HCT116 (cell line): ENCODE results near the gene DDX55. TPM values are rescaled to one million over a fixed set of nuclear protein-coding genes. Genes with fewer than 3 reads are reported as not detected.
"Not testable (repeated sequence)": the region's sequence is repeated elsewhere in the genome, so short reads cannot be mapped to it uniquely, and the experiment has no call there.

ENCODE experiments used
- ATAC-seq: fragments of 200-7000 bp; cut with Tn5 transposase; 2 replicates; pipeline ENCODE4 v1.9.1; 2020; ENCODE audit warnings: mild to moderate bottlenecking, moderate library complexity
- BruUV-seq: library from RNA; stranded (reverse); fragments of 400-500 nt; replicated peaks from 2 replicates; lab custom pipeline; 2021; lab: Mats Ljungman, UMichigan
- CTCF ChIA-PET: fragments of 300-600 bp; sonication (Branson Sonifier 250); formaldehyde crosslinking; loops from one replicate; lab custom pipeline; 2021; ENCODE audit warnings: antibody characterized with exemption; lab: Charles Lee
- POLR2A ChIA-PET: fragments of 300-600, 350-600 bp; sonication (Branson Sonifier 250); formaldehyde crosslinking; loops from one replicate; lab custom pipeline; 2021; ENCODE audit warnings: antibody characterized with exemption; lab: Charles Lee
- RAD21 ChIA-PET, 2 experiments: fragments of 300-600 bp; sonication (Branson Sonifier 250); formaldehyde crosslinking; loops; one replicate each; lab custom pipeline; 2023; ENCODE audit warnings: low total read pairs in 2 of 2; ENCODE audit not compliant: uncharacterized antibody in 2 of 2, unreplicated experiment in 2 of 2, low non-redundant PET in 1 of 2; lab: Charles Lee
- DNase-seq: peaks from one replicate; pipeline ENCODE4 v3.0.0-alpha.2; 2010; ENCODE audit warnings: low read depth, low spot score
- H2AFZ ChIP-seq: fragments of 200-600 bp; shearing (Covaris generic), sonication (generic); 2 replicates; pipeline ENCODE4 v1.6.1; 2017; ENCODE audit warnings: low read depth, mixed run types, mixed read lengths, antibody characterized with exemption, low read length; ENCODE audit not compliant: poor library complexity, severe bottlenecking
- H3K27ac ChIP-seq: 2 replicates; pipeline ENCODE4 v1.5.1; 2012; ENCODE audit warnings: low read depth, low read length
- H3K27me3 ChIP-seq: fragments of 200-600 bp; sonication (generic); 2 replicates; pipeline ENCODE4 v1.6.1; 2016; ENCODE audit warnings: mixed run types, low read length, mixed read lengths; ENCODE audit not compliant: insufficient read depth
- H3K36me3 ChIP-seq, 2 experiments: fragments of 200-500 bp in 1 of 2; fragments of 200-600 bp in 1 of 2; sonication (Bioruptor generic) in 1 of 2; sonication (generic) in 1 of 2; 2 replicates each; pipeline versions ENCODE4 v1.5.1 to v1.6.1; 2014 to 2016; ENCODE audit warnings: low read length in 2 of 2, inconsistent platforms in 1 of 2, mixed read lengths in 1 of 2, mixed run types in 1 of 2; ENCODE audit not compliant: insufficient read depth in 2 of 2, control insufficient read depth in 1 of 2
- H3K4me1 ChIP-seq, 2 experiments: fragments of 200-600 bp in 1 of 2; sonication (generic) in 1 of 2; 2 replicates each; pipeline versions ENCODE4 v1.5.1 to v1.6.1; 2012 to 2017; ENCODE audit warnings: low read length in 2 of 2, inconsistent platforms in 1 of 2, mild to moderate bottlenecking in 1 of 2, mixed read lengths in 1 of 2, mixed run types in 1 of 2, moderate library complexity in 1 of 2; ENCODE audit not compliant: insufficient read depth in 2 of 2, control insufficient read depth in 1 of 2
- H3K4me2 ChIP-seq: fragments of 200-600 bp; sonication (generic); 2 replicates; pipeline ENCODE4 v1.6.1; 2017; ENCODE audit warnings: mixed run types, low read length, mixed read lengths
- H3K4me3 ChIP-seq, 2 experiments: fragments of 200-600 bp in 1 of 2; sonication (generic) in 1 of 2; replicated peaks in 1 of 2; 2 replicates each; pipeline ENCODE4 v1.5.1; 2011 to 2016; ENCODE audit warnings: low read length in 2 of 2, control low read depth in 1 of 2, low read depth in 1 of 2, mild to moderate bottlenecking in 1 of 2, mixed read lengths in 1 of 2, mixed run types in 1 of 2
- H3K79me2 ChIP-seq: fragments of 200-600 bp; sonication (generic); 2 replicates; pipeline ENCODE4 v1.6.1; 2017; ENCODE audit warnings: mild to moderate bottlenecking, mixed run types, low read length, moderate library complexity, mixed read lengths; ENCODE audit not compliant: insufficient read depth
- H3K9ac ChIP-seq: fragments of 200-600 bp; sonication (generic); 2 replicates; pipeline ENCODE4 v1.6.1; 2016; ENCODE audit warnings: low read length, mixed read lengths
- H3K9me2 ChIP-seq: fragments of 200-600 bp; sonication (generic), shearing (Covaris generic); 2 replicates; pipeline ENCODE4 v1.6.1; 2017; ENCODE audit warnings: mixed run types, mild to moderate bottlenecking, moderate library complexity; ENCODE audit not compliant: insufficient read depth
- H3K9me3 ChIP-seq, 2 experiments: fragments of 200-500 bp in 1 of 2; fragments of 200-600 bp in 1 of 2; sonication (Bioruptor generic) in 1 of 2; sonication (generic) in 1 of 2; 2 replicates each; pipeline ENCODE4 v1.6.1; 2014 to 2017; ENCODE audit warnings: low read length in 2 of 2, mixed read lengths in 2 of 2, inconsistent platforms in 1 of 2, low read depth in 1 of 2, mild to moderate bottlenecking in 1 of 2, mixed run types in 1 of 2, moderate library complexity in 1 of 2; ENCODE audit not compliant: control insufficient read depth in 1 of 2, insufficient read depth in 1 of 2
- H4K20me1 ChIP-seq: fragments of 200-600 bp; sonication (generic), shearing (Covaris generic); 2 replicates; pipeline ENCODE4 v1.6.1; 2017; ENCODE audit warnings: mixed run types, mild to moderate bottlenecking, moderate library complexity; ENCODE audit not compliant: insufficient read depth
- EGR1 ChIP-seq: IDR thresholded peaks from 2 replicates; pipeline ENCODE4 v1.6.1; 2012; ENCODE audit warnings: low read depth
- POLR2AphosphoS5 ChIP-seq: IDR thresholded peaks from 2 replicates; pipeline ENCODE4 v1.6.1; 2011; ENCODE audit warnings: mild to moderate bottlenecking, low read depth, low read length, moderate library complexity
- REST ChIP-seq: IDR thresholded peaks from 2 replicates; pipeline ENCODE4 v1.6.1; 2012; ENCODE audit warnings: low read depth
- TCF7L2 ChIP-seq: IDR thresholded peaks from 2 replicates; pipeline ENCODE4 v1.7.0; 2011; ENCODE audit warnings: borderline replicate concordance, inconsistent platforms; ENCODE audit not compliant: insufficient read depth, insufficient read length; ENCODE audit errors: extremely low read depth
- intact Hi-C: fragments of 100-400 bp; cut with micrococcal nuclease; formaldehyde crosslinking; loops from 2 replicates; pipeline ENCODE4 v1.10.0; 2022
- total RNA-seq: library from RNA; stranded (reverse); gene quantifications from one replicate; pipeline ENCODE4 v1.2.1, GENCODE V29; 2021; ENCODE audit not compliant: unreplicated experiment

DDX55 gene
- total RNA-seq, 1 experiment from 2014 or later, result 41.8 TPM

GRCh38 chr12:123601602-123602489, at the start of gene DDX55 (continued):
- TF ChIP-seq REST, result no peak
- peak; percentile 54; the same call in 1 of the 2 replicates for TF ChIP-seq EGR1
- TF ChIP-seq POLR2AphosphoS5, result peak; percentile 94
- TF ChIP-seq TCF7L2, result no peak

- ATAC-seq, H3K36me3 ChIP-seq: not testable (repeated sequence)
Measured at GRCh38 chr12:123554136-123554535, 47.8 kb upstream of the DDX55 start.

GRCh38 chr12:123554843-123555242, 47.1 kb upstream of the DDX55 start:
- CTCF ChIA-PET, BruUV-seq, H2AFZ ChIP-seq, H3K9ac ChIP-seq, H3K9me2 ChIP-seq, H3K4me3 ChIP-seq, H3K4me1 ChIP-seq, H3K27ac ChIP-seq, H3K79me2 ChIP-seq, H3K9me3 ChIP-seq, H4K20me1 ChIP-seq, RAD21 ChIA-PET, intact Hi-C loops, DNase-seq, H3K4me2 ChIP-seq, H3K36me3 ChIP-seq, POLR2A ChIA-PET, ATAC-seq, H3K27me3 ChIP-seq: not testable (repeated sequence)

More at GRCh38 chr12:123554136-123554535, 47.8 kb upstream of the DDX55 start:
- CTCF ChIA-PET, H3K27ac ChIP-seq, POLR2A ChIA-PET, intact Hi-C loops, H3K9me2 ChIP-seq, H3K4me2 ChIP-seq, DNase-seq, H3K9ac ChIP-seq, H3K79me2 ChIP-seq, H3K4me1 ChIP-seq, H2AFZ ChIP-seq, H3K27me3 ChIP-seq, H3K4me3 ChIP-seq, H4K20me1 ChIP-seq, RAD21 ChIA-PET, H3K9me3 ChIP-seq, BruUV-seq: not testable (repeated sequence)

- H4K20me1 ChIP-seq, H3K4me1 ChIP-seq, RAD21 ChIA-PET, H3K4me2 ChIP-seq, H2AFZ ChIP-seq, H3K9me2 ChIP-seq, ATAC-seq, intact Hi-C loops, H3K36me3 ChIP-seq, BruUV-seq, H3K9me3 ChIP-seq, DNase-seq, H3K4me3 ChIP-seq, H3K27me3 ChIP-seq, H3K79me2 ChIP-seq, CTCF ChIA-PET, H3K27ac ChIP-seq, POLR2A ChIA-PET, H3K9ac ChIP-seq: not testable (repeated sequence)
Measured at GRCh38 chr12:123558487-123558886, 43.4 kb upstream of the DDX55 start.
